Muscle of leg (tissue), 11 donors: ENCODE measurements around the gene ZC3H12A. TPM values are rescaled to one million over a fixed set of nuclear protein-coding genes. Genes with fewer than 3 reads are reported as not detected.

Experiments used
- DNase-seq: peaks from one replicate; pipeline ENCODE4 v3.0.0; 2013
- H3K27ac ChIP-seq: one replicate; pipeline ENCODE4 v1.5.1; 2013; ENCODE audit warnings: mild to moderate bottlenecking, low read length, control low read depth
- H3K27me3 ChIP-seq: one replicate; pipeline ENCODE4 v1.6.1; 2013; ENCODE audit warnings: low read length; ENCODE audit not compliant: control insufficient read depth, insufficient read depth
- H3K36me3 ChIP-seq: one replicate; pipeline ENCODE4 v1.6.1; 2013; ENCODE audit warnings: low read length; ENCODE audit not compliant: control insufficient read depth, insufficient read depth
- H3K4me1 ChIP-seq: one replicate; pipeline ENCODE4 v1.6.1; 2013; ENCODE audit warnings: low read length; ENCODE audit not compliant: control insufficient read depth, insufficient read depth
- H3K4me3 ChIP-seq: one replicate; pipeline ENCODE4 v1.5.1; 2013; ENCODE audit warnings: low read length, control low read depth
- H3K9me3 ChIP-seq: replicated peaks from 2 replicates; pipeline ENCODE4 v1.6.1; 2013; ENCODE audit warnings: low read depth, low read length; ENCODE audit not compliant: control insufficient read depth
- WGBS: methylation state at CpG from one replicate; pipeline ENCODE4 v1.1.5; 2013; ENCODE audit warnings: missing lambda C conversion rate; ENCODE audit not compliant: insufficient coverage; 5-methylcytosine and 5-hydroxymethylcytosine counted together
- polyA plus RNA-seq, 8 donors: library from polyadenylated mRNA; unstranded; fragments of 120-200 nt; gene quantifications; one replicate each; pipeline versions ENCODE4 v1.2.1 to v1.2.3, GENCODE V29; 2013; ENCODE audit warnings: inconsistent platforms in 1 of 8, low replicate concordance in 1 of 8; ENCODE audit not compliant: insufficient read length in 8 of 8, insufficient read depth in 1 of 8
- total RNA-seq: library from RNA; stranded (reverse); fragments of 120-200 nt; gene quantifications from one replicate; pipeline ENCODE4 v1.2.4, GENCODE V29; 2013

Gene ZC3H12A
- total and polyA plus RNA-seq, 9 donors = 0.59 to 2.1 (median 1.1) TPM

DNA sequence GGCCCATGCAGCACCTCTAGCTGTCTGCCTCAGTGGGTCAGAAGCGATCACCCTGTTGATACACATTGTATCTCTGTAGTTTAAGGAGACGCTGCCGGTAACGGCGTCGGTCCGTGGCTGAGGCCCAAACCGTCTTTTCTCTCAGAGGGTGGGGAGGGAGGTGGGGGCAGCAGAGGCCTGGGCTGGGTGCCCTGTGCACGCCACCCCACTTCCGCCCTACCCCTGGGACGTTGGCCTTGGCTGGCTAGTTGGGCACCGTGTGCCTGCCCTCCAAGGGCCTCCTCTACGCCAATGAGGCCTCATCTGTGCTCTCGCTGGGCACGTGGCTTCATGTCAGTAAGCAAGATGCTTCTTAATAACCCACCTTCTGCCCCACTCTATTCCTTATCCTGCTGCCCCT, 9.4 kb downstream of the ZC3H12A start:
- Histone ChIP-seq H3K4me1 (peaks cover 35% of the 10 kb centered on the region), H3K9me3 (no peaks in the 10 kb centered on the region), H3K36me3 (peaks cover 46% of the 10 kb centered on the region), H3K27ac (no peak overlapping the region), H3K27me3 (no peaks in the 10 kb centered on the region), H3K4me3 (no peak overlapping the region)
- 80% methylated on average over 13 of the region's 15 CpGs for WGBS
- DNase-seq = no peak

DNA sequence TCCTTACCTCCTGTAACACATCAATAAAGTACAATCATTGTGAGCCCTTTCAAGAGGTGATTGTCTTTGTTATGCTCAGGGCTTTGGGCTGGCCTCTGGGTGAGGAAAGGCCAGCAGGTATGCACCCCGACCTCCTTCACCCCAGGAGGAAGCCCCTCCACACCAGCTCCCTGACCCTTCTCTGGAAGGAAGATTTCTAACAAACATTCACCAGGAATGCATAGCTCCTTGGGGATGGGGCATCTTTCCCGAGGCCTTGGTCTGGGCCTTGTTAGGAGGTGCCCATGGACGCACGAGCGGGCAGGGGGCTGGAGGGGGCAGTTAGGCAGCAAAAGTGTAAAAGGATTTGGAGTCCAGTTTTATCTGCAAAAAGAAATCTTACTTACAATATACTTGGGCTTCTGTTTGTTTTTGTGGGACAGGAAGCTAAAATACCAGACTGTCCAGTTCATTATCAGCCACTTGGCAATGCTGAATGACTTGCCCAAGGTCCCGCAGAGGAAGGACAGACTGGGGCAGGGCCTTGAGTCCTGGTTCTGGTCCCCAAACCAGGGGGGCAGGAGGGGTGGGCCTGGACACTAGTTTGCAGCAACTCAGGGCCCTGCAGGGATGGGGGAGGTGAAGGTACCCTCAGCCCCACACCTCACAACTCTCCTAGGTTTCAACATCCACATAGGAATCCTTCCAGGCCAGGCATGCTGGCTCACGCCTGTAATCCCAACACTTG, 10.1 kb downstream of the ZC3H12A start:
- no peaks in the 10 kb centered on the region for H3K9me3 ChIP-seq
- H3K4me1 ChIP-seq = peaks cover 31% of the 10 kb centered on the region

DNA sequence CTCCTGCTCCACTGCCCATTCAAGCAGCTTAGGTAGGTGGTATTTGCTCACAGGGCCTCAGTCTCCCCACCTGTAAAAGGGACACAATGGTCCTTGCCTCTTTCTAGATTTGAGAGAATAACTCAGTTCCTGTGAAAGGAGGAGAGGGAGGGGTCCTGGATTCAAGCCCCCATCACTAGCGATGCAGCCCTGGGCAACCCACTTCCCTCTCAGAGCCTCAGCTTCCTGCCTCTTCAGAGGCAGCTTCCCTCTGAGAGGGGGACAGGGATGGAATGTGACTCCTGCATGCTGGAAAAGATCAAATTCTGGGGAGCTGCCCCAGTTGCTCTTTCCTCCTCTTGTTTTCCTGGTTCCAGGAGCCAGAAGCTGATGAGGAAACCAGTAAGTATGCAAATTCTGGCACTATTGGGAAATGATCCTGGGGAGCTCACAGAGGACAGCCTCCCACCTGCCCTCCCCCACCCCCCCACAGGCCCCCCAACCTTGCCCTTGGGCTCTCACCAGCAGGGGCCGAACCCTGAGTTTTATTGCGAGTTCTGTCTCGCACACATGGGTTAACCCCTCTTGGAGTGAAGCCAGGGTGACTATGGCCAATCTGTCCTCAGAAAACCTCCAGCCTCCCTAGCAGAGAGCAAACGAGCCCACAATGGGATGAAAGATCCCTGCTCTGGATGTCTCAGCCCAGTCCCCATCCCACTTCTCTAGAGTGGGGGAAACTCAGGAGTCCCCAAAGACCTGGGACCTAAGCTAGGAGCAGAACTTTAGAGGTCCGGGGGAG, 11.7 kb downstream of the ZC3H12A start:
- Histone ChIP-seq H3K27me3 (no peaks in the 10 kb centered on the region), H3K27ac (peak overlapping the region; percentile 13), H3K4me3 (no peak overlapping the region), H3K9me3 (no peaks in the 10 kb centered on the region), H3K4me1 (peaks cover 23% of the 10 kb centered on the region), H3K36me3 (peaks cover 46% of the 10 kb centered on the region)
- DNase-seq = no peak
- 30% methylated on average over 2 of the region's 6 CpGs for WGBS

More for the DNA sequence above, 10.1 kb downstream of the ZC3H12A start:
- no peaks in the 10 kb centered on the region for H3K27me3 ChIP-seq
- H3K36me3 ChIP-seq = peaks cover 46% of the 10 kb centered on the region
- no peak for DNase-seq
- 83% methylated on average over 1 of the region's 7 CpGs for WGBS
- H3K27ac ChIP-seq = no peak overlapping the region
- H3K4me3 ChIP-seq = no peak overlapping the region

DNA sequence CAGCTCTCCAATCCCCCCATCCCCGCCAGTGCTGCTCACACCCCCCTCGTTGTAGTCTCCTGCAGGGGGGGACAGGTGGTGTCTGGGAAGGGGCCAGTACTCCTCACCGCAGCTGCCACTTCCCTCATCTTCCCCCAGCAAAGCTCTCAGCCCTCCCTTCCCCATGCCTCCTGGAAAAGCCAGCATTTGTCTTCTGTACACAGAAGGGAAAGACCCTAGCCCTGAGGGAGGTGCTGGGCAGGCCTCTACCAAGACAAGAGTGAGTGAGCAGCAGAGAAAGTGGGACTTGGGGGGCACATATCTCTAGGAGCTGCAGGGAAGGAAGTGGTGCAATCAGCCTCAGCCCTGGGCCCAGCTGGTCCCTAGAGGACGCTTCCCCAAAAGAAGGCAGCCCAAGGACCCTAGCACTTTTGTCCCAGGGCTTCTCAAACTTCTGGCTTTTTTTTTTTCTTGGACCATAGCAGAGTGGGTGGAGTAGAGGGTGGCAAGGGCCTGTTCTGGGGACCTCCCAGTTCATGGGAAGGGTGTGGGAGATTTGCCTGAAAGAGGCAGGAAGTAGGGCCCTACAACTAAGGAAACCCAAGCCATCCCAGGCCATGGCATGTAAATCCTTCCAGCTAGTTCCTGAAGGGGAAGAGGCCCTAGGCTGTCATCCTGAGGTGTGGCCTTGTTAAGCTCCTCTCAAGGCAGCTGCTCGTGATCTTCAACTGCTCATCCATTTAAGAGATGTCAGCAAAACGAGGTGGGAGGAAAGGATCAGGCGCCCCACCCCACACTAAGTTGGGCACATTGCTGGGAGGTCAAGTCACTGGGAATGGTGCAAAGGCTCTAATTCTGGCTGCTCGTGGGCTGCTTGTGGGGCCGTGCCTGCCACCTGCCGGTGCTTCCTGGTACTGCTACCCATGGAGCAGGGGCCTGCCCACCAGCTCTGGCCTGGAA, 12.6 kb downstream of the ZC3H12A start:
- Histone ChIP-seq H3K27ac (peak overlapping the region; percentile 58), H3K9me3 (no peaks in the 10 kb centered on the region), H3K4me1 (peaks cover 23% of the 10 kb centered on the region), H3K4me3 (no peak overlapping the region), H3K27me3 (no peaks in the 10 kb centered on the region), H3K36me3 (peaks cover 44% of the 10 kb centered on the region)
- peak; percentile 72 for DNase-seq
- 18% methylated on average over 6 of the region's 10 CpGs for WGBS

DNA sequence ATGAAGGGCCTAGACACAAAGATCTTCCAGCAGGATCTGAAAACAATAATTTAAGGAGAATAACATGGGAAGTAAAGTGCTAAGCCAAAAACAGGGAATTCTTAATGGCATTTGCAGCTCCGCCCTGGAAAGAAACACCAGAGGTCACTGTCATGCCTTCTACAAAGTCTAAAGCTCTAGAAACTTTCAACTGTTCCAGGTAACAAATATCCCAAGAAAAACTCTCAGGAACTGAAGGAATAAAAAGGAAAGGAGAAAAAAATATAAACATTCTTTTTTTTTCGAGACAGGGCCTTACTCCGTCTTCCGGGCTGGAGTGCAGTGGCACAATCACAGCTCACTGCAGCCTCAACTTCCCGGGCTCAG, 13.2 kb downstream of the ZC3H12A start:
- DNase-seq = no peak
- peaks cover 23% of the 10 kb centered on the region for H3K4me1 ChIP-seq
- no peaks in the 10 kb centered on the region for H3K9me3 ChIP-seq
- H3K27ac ChIP-seq = no peak overlapping the region
- H3K4me3 ChIP-seq = no peak overlapping the region
- no CpG with 5 or more reads among the region's 5 CpGs for WGBS
- H3K36me3 ChIP-seq = peaks cover 38% of the 10 kb centered on the region
- no peaks in the 10 kb centered on the region for H3K27me3 ChIP-seq

DNA sequence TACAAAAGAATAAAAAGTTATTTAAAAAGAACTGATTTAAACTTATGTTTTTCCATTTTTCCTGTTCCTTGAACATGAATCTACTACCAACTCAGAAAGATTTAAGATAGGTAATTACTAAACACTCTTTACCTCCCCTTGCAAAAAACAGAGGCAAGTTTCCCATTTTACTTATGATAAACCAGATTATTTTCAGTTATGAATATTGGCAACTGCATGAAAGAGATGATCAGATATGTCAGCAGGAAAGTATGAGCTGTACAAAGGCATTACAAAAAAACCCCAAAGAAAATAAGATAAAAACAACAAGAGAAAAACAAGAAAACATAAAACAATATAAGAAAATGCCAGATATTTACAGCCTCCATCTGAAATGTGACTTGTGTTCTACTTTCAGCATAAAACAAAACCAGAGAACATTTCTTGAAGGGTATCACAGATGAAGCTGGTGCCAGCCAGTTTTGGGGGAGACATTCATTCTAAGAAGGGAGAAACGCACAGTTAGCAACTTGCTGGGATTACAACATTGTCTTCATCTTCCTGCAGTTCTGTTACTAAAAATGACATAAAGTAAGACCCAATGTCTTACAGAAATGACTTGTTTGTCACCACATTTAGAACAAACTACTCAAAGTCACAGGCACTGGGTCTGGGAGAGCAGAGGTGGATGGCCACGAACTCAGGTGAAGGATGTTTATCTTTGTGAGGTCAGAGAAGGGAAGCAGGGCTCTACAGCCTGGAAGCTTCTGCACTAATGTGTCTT, 19.1 kb downstream of the ZC3H12A start:
- H3K4me1 ChIP-seq = no peaks in the 10 kb centered on the region
- DNase-seq = no peak
- peaks cover 31% of the 10 kb centered on the region for H3K36me3 ChIP-seq
- no peak overlapping the region for H3K4me3 ChIP-seq
- H3K9me3 ChIP-seq = no peaks in the 10 kb centered on the region
- no peaks in the 10 kb centered on the region for H3K27me3 ChIP-seq
- no CpG with 5 or more reads among the region's 2 CpGs for WGBS
- no peak overlapping the region for H3K27ac ChIP-seq

DNA sequence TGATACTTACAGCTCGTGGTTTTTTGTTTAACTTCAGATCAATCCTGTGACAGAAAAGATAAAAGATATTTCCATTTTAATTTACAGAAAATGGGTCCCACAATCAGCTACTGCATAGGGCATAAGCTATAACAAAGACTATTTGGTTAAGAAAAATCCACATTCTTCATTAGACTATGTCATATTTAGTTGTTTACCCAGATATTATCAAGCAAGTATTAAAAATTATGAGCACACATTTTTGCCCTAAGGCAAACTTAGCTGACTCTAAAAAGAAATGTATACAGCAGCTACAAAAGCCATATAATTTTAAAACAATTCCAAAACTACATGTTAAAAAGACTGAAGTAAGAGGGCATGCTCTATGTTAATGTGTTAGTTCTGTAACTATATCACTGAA, 21.5 kb downstream of the ZC3H12A start:
- no peak for DNase-seq
- Histone ChIP-seq H3K4me1 (no peaks in the 10 kb centered on the region), H3K4me3 (no peak overlapping the region), H3K9me3 (no peaks in the 10 kb centered on the region), H3K27ac (no peak overlapping the region), H3K36me3 (peaks cover 24% of the 10 kb centered on the region), H3K27me3 (no peaks in the 10 kb centered on the region)
- WGBS = no CpG with 5 or more reads among the region's 1 CpG

DNA sequence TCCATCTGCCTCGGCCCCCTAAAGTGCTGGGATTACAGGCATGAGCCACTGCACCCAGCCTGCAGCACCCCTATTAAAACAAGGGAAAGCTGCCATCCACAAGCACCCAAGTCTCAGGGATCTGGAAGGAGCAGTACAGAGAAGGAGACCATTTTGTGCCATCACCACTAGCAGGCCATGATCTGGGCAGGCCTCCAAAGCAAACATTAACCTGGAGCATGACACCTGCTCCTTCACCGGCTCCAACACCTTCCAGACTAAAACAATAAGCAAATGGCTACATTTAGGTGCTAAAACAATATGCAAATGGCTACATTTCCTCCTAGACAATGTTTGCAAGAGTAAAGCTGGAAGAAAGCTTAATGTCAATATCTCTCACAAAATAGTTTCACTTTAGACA, 23.5 kb downstream of the ZC3H12A start:
- Histone ChIP-seq H3K36me3 (peaks cover 19% of the 10 kb centered on the region), H3K27ac (no peak overlapping the region), H3K27me3 (no peaks in the 10 kb centered on the region), H3K4me3 (no peak overlapping the region), H3K9me3 (no peaks in the 10 kb centered on the region), H3K4me1 (no peaks in the 10 kb centered on the region)
- DNase-seq = no peak
- no CpG with 5 or more reads among the region's 2 CpGs for WGBS

DNA sequence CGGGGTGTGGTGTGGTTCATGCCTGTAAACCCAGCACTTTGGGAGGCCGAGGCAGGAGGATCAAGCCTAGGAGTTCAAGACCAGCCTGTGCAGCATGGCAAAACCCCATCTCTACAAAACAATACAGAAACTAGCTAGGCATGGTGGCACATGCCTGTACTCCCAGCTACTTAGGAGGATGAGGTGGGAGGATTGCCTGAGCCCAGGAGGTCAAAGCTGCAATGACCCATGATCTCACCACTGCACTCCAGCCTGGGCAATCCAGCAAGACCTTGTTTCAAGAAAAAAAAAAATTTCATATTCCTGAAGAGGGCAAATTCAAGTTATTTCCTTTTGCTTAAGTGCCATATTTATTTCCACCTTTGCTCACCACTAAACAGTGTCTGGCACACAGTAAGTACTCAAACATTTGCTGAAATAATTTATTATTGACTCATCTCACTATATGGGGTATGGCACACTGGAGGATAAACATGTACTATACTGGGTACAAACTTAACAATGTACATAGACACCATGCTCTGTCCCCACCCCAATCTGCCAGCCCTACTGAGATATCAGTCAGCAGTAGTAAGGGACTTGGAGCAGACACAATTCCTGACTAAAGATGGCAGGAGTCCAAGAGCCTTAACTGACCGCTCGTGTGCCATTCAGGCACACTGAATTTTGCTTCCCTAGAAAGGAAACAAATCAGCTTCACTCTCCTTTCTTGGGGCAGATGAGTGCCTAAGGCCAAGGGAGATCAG, 24.7 kb downstream of the ZC3H12A start:
- WGBS = 69% methylated on average over 2 of the region's 4 CpGs
- Histone ChIP-seq H3K4me1 (no peaks in the 10 kb centered on the region), H3K36me3 (peaks cover 20% of the 10 kb centered on the region), H3K27ac (no peak overlapping the region), H3K27me3 (no peaks in the 10 kb centered on the region), H3K4me3 (no peak overlapping the region), H3K9me3 (no peaks in the 10 kb centered on the region)
- DNase-seq = no peak
